HepG2 (cell line): Measurements from ENCODE around the gene CATSPERD. TPM values are rescaled to one million over a fixed set of nuclear protein-coding genes. Genes with fewer than 3 reads are reported as not detected.

Experiments used
- AGO2 ChIP-seq: fragments of 200-400 bp; formaldehyde crosslinking; optimal IDR thresholded peaks from 2 replicates; pipeline ENCODE3; 2017; ENCODE audit warnings: mild to moderate bottlenecking, low read depth, low read length, moderate library complexity
- ARNT2 ChIP-seq: sonication (generic); formaldehyde crosslinking; IDR thresholded peaks from 2 replicates; pipeline ENCODE4 v1.8.0; 2022; ENCODE audit warnings: mild to moderate bottlenecking, low read depth, missing genetic modification reagents, moderate library complexity
- ATF7 ChIP-seq, 2 experiments: fragments of 450-650 bp in 1 of 2; sonication (generic) in 1 of 2; formaldehyde crosslinking in 1 of 2; IDR thresholded peaks; 2 replicates each; pipeline versions ENCODE4 v1.4.0 to v1.6.1; 2016 to 2020; ENCODE audit warnings: antibody characterized with exemption in 1 of 2, mild to moderate bottlenecking in 1 of 2, missing genetic modification reagents in 1 of 2
- ATM ChIP-seq: fragments of 450-650 bp; IDR thresholded peaks from 2 replicates; pipeline ENCODE4 v1.7.1; 2017; ENCODE audit warnings: mild to moderate bottlenecking, borderline replicate concordance
- ETV6 ChIP-seq: sonication (generic); formaldehyde crosslinking; conservative IDR thresholded peaks from 2 replicates; pipeline ENCODE4 v1.4.0; 2020; ENCODE audit warnings: missing genetic modification reagents
- JUN ChIP-seq: sonication (generic); formaldehyde crosslinking; IDR thresholded peaks from 2 replicates; pipeline ENCODE4 v1.4.0; 2020; ENCODE audit warnings: mild to moderate bottlenecking, missing genetic modification reagents
- KDM1A ChIP-seq: IDR thresholded peaks from 2 replicates; pipeline ENCODE4 v1.6.1; 2016; ENCODE audit warnings: missing compliant biosample characterization
- MAFG ChIP-seq: sonication (generic); formaldehyde crosslinking; IDR thresholded peaks from 2 replicates; pipeline ENCODE4 v1.5.1; 2020; ENCODE audit warnings: mild to moderate bottlenecking, missing genetic modification reagents
- NFYC ChIP-seq: IDR thresholded peaks from 2 replicates; pipeline ENCODE4 v1.6.1; 2016; ENCODE audit warnings: missing genetic modification reagents, missing compliant biosample characterization
- NR2F6 ChIP-seq, 2 experiments: IDR thresholded peaks; 2 replicates each; pipeline ENCODE4 v1.6.1; 2016; ENCODE audit warnings: antibody characterized with exemption in 1 of 2, mild to moderate bottlenecking in 1 of 2
- RNF2 ChIP-seq: fragments of 450-650 bp; conservative IDR thresholded peaks from 2 replicates; pipeline ENCODE4 v1.6.1; 2016; ENCODE audit warnings: low read depth
- TMF1 ChIP-seq: sonication (generic); formaldehyde crosslinking; IDR thresholded peaks from 2 replicates; pipeline ENCODE4 v1.8.1; 2022; ENCODE audit warnings: low read depth, missing genetic modification reagents
- TRIM24 ChIP-seq: sonication (generic); formaldehyde crosslinking; IDR thresholded peaks from 2 replicates; pipeline ENCODE4 v1.8.0; 2022; ENCODE audit warnings: mild to moderate bottlenecking, missing genetic modification reagents
- ZFP41 ChIP-seq: sonication (generic); formaldehyde crosslinking; IDR thresholded peaks from 2 replicates; pipeline ENCODE4 v1.4.0; 2020; ENCODE audit warnings: mild to moderate bottlenecking, missing genetic modification reagents, borderline replicate concordance
- ZNF17 ChIP-seq: sonication (generic); formaldehyde crosslinking; IDR thresholded peaks from 2 replicates; pipeline ENCODE4 v1.5.0; 2020; ENCODE audit warnings: mild to moderate bottlenecking, missing genetic modification reagents
- ZNF207 ChIP-seq: fragments of 450-650 bp; IDR thresholded peaks from 2 replicates; pipeline ENCODE4 v1.6.1; 2016; ENCODE audit warnings: antibody characterized with exemption, borderline replicate concordance
- ZNF619 ChIP-seq: sonication (generic); formaldehyde crosslinking; IDR thresholded peaks from 2 replicates; pipeline ENCODE4 v1.4.0; 2020; ENCODE audit warnings: mild to moderate bottlenecking, missing genetic modification reagents
- ZNF7 ChIP-seq: IDR thresholded peaks from 2 replicates; pipeline ENCODE4 v1.6.1; 2016; ENCODE audit warnings: missing biosample characterization, missing genetic modification reagents
- ZNF747 ChIP-seq: sonication (generic); formaldehyde crosslinking; IDR thresholded peaks from 2 replicates; pipeline ENCODE4 v1.8.1; 2023; ENCODE audit warnings: missing genetic modification reagents, mild to moderate bottlenecking, borderline replicate concordance
- ZZZ3 ChIP-seq: sonication (generic); formaldehyde crosslinking; IDR thresholded peaks from 2 replicates; pipeline ENCODE4 v1.4.0; 2020; ENCODE audit warnings: missing genetic modification reagents, mild to moderate bottlenecking, borderline replicate concordance
- polyA plus RNA-seq, 8 experiments: library from polyadenylated mRNA; depleted of rRNA in 3 of 8; stranded (reverse) in 7 of 8; unstranded in 1 of 8; fragments of >200 nt; fragmentation: Illumina TruSeq in 4 of 8; extraction: Trizol in 4 of 8; gene quantifications; 2 replicates each; pipeline versions ENCODE4 v1.2.1 to v1.2.3, GENCODE V29; 2011 to 2016; ENCODE audit warnings: low read depth in 4 of 8, missing spikeins in 1 of 8, mixed read lengths in 1 of 8; ENCODE audit not compliant: insufficient read depth in 1 of 8
- total RNA-seq, 5 experiments: library from RNA; depleted of rRNA; stranded (reverse); fragments of >200 nt; fragmentation: Illumina TruSeq; extraction: Trizol; gene quantifications; 2 replicates each; pipeline ENCODE4 v1.2.3, GENCODE V29; 2016; ENCODE audit warnings: low read depth in 1 of 5
- TF ChIP-seq, protein P1 (sequence below): sonication (generic); formaldehyde crosslinking; IDR thresholded peaks from 2 replicates; pipeline ENCODE4 v1.4.0; 2020; ENCODE audit warnings: missing genetic modification reagents
- TF ChIP-seq, protein P2 (sequence below): sonication (generic); formaldehyde crosslinking; IDR thresholded peaks from 2 replicates; pipeline ENCODE4 v1.4.0; 2020; ENCODE audit warnings: mild to moderate bottlenecking, missing genetic modification reagents
- TF ChIP-seq, protein P3 (sequence below): sonication (generic); formaldehyde crosslinking; IDR thresholded peaks from 2 replicates; pipeline ENCODE4 v1.8.0; 2022; ENCODE audit warnings: missing genetic modification reagents, mild to moderate bottlenecking, borderline replicate concordance
- TF ChIP-seq, protein P4 (sequence below): sonication (generic); formaldehyde crosslinking; IDR thresholded peaks from 2 replicates; pipeline ENCODE4 v1.5.0; 2020; ENCODE audit warnings: missing genetic modification reagents
- TF ChIP-seq, protein P5 (sequence below): sonication (generic); formaldehyde crosslinking; IDR thresholded peaks from 2 replicates; pipeline ENCODE4 v1.4.0; 2020; ENCODE audit warnings: missing genetic modification reagents, borderline replicate concordance

The CATSPERD gene
- total and polyA plus RNA-seq, 2 of the 13 experiments (the other 11 are each of a cell fraction or from before 2014, with no cell fraction given), result 0.04 TPM; not detected in 1

DNA sequence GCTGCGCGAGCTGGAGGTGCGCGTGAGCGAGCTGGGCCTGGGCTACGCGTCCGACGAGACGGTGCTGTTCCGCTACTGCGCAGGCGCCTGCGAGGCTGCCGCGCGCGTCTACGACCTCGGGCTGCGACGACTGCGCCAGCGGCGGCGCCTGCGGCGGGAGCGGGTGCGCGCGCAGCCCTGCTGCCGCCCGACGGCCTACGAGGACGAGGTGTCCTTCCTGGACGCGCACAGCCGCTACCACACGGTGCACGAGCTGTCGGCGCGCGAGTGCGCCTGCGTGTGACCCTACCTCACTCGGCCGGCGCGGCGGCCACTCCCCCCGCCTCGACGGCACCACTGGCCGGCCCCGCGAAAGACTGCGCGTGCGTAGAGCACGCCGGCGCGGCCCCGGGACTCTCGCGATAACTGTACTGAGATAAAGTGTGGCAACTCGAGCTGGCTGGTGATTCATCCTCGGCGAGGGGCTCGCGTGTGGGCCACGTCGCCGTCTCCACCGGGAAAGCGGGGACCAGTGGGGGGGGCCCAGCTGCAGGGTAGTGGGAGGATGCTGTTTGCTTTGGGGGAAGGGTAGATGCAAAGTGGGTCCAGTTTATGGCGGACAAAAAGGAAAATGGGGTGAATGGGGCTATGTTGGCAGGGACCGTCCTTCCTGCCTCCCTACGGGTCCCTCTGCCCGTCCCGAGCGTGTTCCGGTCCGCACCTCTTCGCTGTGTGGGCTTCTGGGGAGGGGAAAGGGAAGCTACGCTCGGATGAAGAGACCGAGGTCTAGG lies 107.6 kb downstream of the CATSPERD start (continued):
- TF ChIP-seq ZNF619 (CRISPR knock-in tag), result peak; percentile 91; the same call in 1 of the 2 replicates
- TF ChIP-seq ZNF747 (CRISPR knock-in tag), result peak; percentile 98
- 0 out of 2 replicates have a peak, but pooled peaks have one; percentile 62 for TF ChIP-seq ETV6
- TF ChIP-seq ZNF7 (CRISPR knock-in tag), result 0 out of 2 replicates have a peak, but pooled peaks have one; percentile 9
- TF ChIP-seq ARNT2 (CRISPR knock-in tag), result peak; percentile 99
- TF ChIP-seq, protein P1, sequence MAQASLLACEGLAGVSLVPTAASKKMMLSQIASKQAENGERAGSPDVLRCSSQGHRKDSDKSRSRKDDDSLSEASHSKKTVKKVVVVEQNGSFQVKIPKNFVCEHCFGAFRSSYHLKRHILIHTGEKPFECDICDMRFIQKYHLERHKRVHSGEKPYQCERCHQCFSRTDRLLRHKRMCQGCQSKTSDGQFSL (CRISPR knock-in tag), result peak; percentile 99
- no peak for TF ChIP-seq NR2F6 (IDR thresholded peaks at IDR 0.05)
- TF ChIP-seq NR2F6 (CRISPR knock-in tag; IDR thresholded peaks at IDR 0.05), result no peak
- TF ChIP-seq ZNF17 (CRISPR knock-in tag), result no peak
- no peak for TF ChIP-seq ZNF207
- TF ChIP-seq ZZZ3 (CRISPR knock-in tag), result peak; percentile 52; the same call in 1 of the 2 replicates
- no peak for TF ChIP-seq ATF7 (IDR thresholded peaks at IDR 0.05)
- TF ChIP-seq ATF7 (CRISPR knock-in tag; IDR thresholded peaks at IDR 0.05), result 0 out of 2 replicates have a peak, but pooled peaks have one; percentile 63
- TF ChIP-seq TMF1, result peak; percentile 77
- TF ChIP-seq MAFG (CRISPR knock-in tag), result no peak
- no peak for TF ChIP-seq NFYC
- no peak for TF ChIP-seq TRIM24 (CRISPR knock-in tag)
- TF ChIP-seq AGO2, result peak; percentile 96
- TF ChIP-seq, protein P2, sequence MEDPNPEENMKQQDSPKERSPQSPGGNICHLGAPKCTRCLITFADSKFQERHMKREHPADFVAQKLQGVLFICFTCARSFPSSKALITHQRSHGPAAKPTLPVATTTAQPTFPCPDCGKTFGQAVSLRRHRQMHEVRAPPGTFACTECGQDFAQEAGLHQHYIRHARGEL (CRISPR knock-in tag), result no peak
- TF ChIP-seq KDM1A (CRISPR knock-in tag), result no peak
- peak; percentile 94 for TF ChIP-seq JUN
- TF ChIP-seq, protein P3, sequence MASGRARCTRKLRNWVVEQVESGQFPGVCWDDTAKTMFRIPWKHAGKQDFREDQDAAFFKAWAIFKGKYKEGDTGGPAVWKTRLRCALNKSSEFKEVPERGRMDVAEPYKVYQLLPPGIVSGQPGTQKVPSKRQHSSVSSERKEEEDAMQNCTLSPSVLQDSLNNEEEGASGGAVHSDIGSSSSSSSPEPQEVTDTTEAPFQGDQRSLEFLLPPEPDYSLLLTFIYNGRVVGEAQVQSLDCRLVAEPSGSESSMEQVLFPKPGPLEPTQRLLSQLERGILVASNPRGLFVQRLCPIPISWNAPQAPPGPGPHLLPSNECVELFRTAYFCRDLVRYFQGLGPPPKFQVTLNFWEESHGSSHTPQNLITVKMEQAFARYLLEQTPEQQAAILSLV (CRISPR knock-in tag), result peak; percentile 75; the same call in 1 of the 2 replicates
- peak; percentile 72; the same call in 1 of the 2 replicates for TF ChIP-seq ZFP41 (CRISPR knock-in tag)
- TF ChIP-seq RNF2, result peak; percentile 71
- TF ChIP-seq, protein P4, sequence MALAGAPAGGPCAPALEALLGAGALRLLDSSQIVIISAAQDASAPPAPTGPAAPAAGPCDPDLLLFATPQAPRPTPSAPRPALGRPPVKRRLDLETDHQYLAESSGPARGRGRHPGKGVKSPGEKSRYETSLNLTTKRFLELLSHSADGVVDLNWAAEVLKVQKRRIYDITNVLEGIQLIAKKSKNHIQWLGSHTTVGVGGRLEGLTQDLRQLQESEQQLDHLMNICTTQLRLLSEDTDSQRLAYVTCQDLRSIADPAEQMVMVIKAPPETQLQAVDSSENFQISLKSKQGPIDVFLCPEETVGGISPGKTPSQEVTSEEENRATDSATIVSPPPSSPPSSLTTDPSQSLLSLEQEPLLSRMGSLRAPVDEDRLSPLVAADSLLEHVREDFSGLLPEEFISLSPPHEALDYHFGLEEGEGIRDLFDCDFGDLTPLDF, result no peak
- TF ChIP-seq ATM, result no peak
- TF ChIP-seq, protein P5, sequence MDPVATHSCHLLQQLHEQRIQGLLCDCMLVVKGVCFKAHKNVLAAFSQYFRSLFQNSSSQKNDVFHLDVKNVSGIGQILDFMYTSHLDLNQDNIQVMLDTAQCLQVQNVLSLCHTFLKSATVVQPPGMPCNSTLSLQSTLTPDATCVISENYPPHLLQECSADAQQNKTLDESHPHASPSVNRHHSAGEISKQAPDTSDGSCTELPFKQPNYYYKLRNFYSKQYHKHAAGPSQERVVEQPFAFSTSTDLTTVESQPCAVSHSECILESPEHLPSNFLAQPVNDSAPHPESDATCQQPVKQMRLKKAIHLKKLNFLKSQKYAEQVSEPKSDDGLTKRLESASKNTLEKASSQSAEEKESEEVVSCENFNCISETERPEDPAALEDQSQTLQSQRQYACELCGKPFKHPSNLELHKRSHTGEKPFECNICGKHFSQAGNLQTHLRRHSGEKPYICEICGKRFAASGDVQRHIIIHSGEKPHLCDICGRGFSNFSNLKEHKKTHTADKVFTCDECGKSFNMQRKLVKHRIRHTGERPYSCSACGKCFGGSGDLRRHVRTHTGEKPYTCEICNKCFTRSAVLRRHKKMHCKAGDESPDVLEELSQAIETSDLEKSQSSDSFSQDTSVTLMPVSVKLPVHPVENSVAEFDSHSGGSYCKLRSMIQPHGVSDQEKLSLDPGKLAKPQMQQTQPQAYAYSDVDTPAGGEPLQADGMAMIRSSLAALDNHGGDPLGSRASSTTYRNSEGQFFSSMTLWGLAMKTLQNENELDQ (CRISPR knock-in tag), result 0 out of 2 replicates have a peak, but pooled peaks have one; percentile 11
